IPS-15b (cell line): Measurements from ENCODE around the gene PRSS38.

ENCODE experiments used
- H3K27me3 ChIP-seq: one replicate; pipeline ENCODE4 v1.6.1; 2013; ENCODE audit warnings: low read length; ENCODE audit not compliant: control insufficient read depth, insufficient read depth
- H3K36me3 ChIP-seq: one replicate; pipeline ENCODE4 v1.6.1; 2013; ENCODE audit warnings: low read length; ENCODE audit not compliant: control insufficient read depth, insufficient read depth
- H3K4me1 ChIP-seq: one replicate; pipeline ENCODE4 v1.6.1; 2013; ENCODE audit warnings: mild to moderate bottlenecking, low read length; ENCODE audit not compliant: control insufficient read depth, insufficient read depth
- H3K4me3 ChIP-seq: one replicate; pipeline ENCODE4 v1.5.1; 2013; ENCODE audit warnings: low read depth, low read length
- H3K9ac ChIP-seq: one replicate; pipeline ENCODE4 v1.6.1; 2013; ENCODE audit warnings: low read depth, mild to moderate bottlenecking, low read length
- H3K9me3 ChIP-seq: one replicate; pipeline ENCODE4 v1.6.1; 2013; ENCODE audit warnings: mild to moderate bottlenecking, low read length; ENCODE audit not compliant: control insufficient read depth, insufficient read depth

The PRSS38 gene

DNA sequence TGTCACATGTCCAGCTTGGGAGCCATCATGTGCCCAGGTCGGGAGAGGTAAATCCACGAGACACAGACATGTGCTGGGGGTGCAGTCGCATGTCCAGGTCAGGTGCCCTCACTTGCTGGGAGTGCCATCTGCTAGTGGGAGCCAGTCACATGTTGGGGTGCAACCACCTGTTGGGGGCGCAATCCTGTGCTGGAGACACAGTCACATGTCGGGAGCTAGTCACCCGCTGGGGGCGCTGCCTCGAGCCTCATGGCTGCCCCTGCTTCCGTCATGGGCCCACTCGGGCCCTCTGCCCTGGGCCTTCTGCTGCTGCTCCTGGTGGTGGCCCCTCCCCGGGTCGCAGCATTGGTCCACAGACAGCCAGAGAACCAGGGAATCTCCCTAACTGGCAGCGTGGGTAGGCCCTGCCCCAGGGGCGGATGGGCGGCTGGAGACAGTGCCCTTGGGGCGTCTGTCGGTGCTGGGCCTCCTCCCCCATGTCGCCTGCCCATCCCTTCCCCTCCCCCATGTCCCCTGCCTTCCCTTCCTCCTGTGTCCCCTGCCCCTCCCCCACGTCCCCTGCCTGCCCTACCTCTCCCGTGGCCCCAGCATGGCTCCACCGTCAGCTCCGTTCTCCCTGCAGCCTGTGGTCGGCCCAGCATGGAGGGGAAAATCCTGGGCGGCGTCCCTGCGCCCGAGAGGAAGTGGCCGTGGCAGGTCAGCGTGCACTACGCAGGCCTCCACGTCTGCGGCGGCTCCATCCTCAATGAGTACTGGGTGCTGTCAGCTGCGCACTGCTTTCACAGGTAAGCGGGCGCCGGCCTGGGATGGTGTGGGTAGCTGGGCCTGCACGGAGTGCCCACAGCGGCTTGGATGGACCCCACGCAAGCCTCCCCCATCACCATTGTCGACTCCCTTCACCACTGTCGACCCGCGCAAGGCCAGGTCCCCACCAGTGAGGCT lies at the start of gene PRSS38:
TSS of gene PRSS38 (plus strand) at position 208 of the 942 bp plus-strand sequence. CDS start at position 250, 42 bp downstream.
- Histone ChIP-seq H3K4me1 (no peaks in the 10 kb centered on the region), H3K9me3 (peaks cover 2% of the 10 kb centered on the region), H3K36me3 (no peaks in the 10 kb centered on the region), H3K27me3 (no peaks in the 10 kb centered on the region), H3K4me3 (no peak within 1 kb of the TSS), H3K9ac (no peak within 1 kb of the TSS)

DNA sequence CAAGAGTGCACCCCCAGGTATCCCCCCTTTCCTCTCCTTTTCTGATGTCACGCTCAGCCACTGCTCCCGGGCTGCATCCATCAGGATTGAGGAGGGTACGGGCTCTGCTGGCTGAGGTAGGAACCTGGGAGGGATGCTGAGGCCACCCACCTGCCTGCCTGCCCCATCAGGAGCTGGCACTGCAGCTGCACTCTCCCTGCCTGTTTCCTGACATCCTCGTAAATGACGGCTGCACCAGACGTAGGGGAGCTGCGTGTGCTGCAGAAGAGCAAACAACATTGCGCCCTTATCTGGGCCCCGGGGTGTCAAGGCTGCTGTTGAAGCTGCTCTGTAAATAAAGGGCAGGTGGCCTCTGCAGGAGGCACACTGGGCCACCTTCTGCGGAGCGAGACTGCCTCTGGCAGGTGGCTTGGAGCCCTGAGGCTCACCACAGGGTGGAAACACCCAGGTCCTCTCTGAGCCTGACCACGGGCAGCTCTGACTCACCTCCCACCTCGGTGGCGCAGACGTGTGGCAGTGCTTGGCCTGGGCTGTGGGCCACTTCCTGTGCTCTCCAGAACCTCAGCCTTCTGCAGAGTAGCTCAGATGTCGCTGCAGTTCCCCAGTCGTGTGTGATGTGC lies 49.4 kb upstream of the PRSS38 start:
- Histone ChIP-seq H3K4me1 (no peaks in the 10 kb centered on the region), H3K9ac (no peak overlapping the region), H3K4me3 (no peak overlapping the region), H3K9me3 (no peaks in the 10 kb centered on the region), H3K27me3 (no peaks in the 10 kb centered on the region), H3K36me3 (peaks cover 18% of the 10 kb centered on the region)

DNA sequence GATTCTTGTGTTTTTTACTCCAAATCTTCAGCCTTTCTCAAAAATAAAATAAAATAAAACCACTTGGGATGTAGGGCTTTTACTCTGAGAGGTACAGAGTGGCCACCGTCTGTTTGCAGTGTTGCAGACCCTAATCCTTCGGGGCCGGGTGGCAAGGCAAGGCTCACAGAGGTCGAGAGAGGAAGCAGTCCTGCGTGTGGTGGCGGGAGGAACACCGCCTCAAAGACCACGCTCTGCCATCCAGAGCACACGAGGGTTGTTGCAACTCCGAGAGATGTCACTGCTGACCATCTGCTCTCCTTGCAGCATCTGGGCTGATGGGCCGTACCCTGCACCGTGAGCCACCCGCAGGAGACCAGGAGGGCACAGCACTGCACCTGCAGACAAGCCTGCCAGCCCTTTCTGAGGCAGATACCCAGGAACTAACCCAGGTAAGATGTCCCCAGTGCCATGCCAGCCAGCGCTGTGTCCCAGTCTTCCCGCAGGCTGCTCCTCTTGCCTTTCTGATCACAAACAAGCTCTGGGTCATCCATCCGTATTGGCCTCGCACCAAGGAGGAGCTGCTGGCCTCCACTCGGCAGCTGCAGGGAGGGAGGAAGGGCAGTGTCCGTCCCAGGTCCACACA lies 48.7 kb upstream of the PRSS38 start:
- no peaks in the 10 kb centered on the region for H3K4me1 ChIP-seq
- peaks cover 15% of the 10 kb centered on the region for H3K36me3 ChIP-seq
- H3K9me3 ChIP-seq: no peaks in the 10 kb centered on the region
- no peak overlapping the region for H3K9ac ChIP-seq
- H3K4me3 ChIP-seq: no peak overlapping the region
- no peaks in the 10 kb centered on the region for H3K27me3 ChIP-seq

DNA sequence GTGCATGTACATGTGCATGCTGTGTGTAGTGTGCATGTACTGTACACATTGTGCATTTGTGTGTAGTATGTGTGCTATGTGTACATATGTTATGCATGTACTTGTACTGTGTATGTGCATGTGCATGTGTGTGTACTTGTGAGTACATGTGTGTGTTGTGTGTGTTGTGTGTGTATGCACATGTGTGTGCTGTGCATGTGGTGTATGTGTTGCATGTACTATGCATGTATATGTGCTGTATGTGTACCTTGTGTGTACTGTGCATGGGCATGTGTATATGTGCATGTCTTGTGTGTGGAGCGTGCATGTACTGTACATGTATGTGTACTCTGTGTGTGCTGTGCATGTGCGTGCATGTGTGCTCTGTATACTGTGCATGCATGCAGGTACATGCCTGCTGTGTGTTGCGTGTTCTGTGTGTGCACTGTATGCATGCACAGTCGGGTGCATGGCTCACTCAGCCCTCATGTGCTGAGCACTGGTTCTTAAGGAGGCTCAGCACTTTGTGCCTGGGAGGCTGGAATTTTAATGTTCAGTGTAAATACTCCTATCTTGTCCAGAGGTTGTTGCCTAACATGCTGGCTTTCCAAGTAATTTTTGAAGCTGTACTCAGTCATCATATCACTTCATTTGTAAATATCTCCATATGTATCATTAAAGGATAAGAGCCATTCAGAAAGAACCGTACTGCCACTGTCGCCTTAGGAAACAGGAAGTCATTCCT lies 47.9 kb upstream of the PRSS38 start:
- H3K36me3 ChIP-seq: peaks cover 15% of the 10 kb centered on the region
- H3K4me1 ChIP-seq: no peaks in the 10 kb centered on the region
- H3K9ac ChIP-seq: no peak overlapping the region
- H3K9me3 ChIP-seq: no peaks in the 10 kb centered on the region
- no peak overlapping the region for H3K4me3 ChIP-seq
- no peaks in the 10 kb centered on the region for H3K27me3 ChIP-seq

DNA sequence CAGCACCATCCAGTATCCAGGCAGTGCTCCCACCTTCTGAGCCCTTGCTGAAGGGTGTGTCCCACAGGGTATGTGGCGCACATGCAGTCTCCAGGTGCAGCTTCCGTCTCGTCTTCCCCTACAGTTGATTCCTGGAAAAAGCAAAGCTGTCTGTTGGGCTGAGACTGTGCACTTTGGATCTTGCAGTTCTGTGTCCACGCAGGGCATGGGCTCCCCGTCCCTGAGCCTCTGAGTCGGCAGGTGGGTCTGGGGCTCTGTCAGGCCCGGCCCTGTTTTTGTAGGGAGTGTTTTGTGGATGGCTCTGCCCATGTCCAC lies 47.4 kb upstream of the PRSS38 start:
- Histone ChIP-seq H3K4me3 (no peak overlapping the region), H3K9me3 (no peaks in the 10 kb centered on the region), H3K36me3 (peaks cover 15% of the 10 kb centered on the region), H3K4me1 (no peaks in the 10 kb centered on the region), H3K27me3 (no peaks in the 10 kb centered on the region), H3K9ac (no peak overlapping the region)

DNA sequence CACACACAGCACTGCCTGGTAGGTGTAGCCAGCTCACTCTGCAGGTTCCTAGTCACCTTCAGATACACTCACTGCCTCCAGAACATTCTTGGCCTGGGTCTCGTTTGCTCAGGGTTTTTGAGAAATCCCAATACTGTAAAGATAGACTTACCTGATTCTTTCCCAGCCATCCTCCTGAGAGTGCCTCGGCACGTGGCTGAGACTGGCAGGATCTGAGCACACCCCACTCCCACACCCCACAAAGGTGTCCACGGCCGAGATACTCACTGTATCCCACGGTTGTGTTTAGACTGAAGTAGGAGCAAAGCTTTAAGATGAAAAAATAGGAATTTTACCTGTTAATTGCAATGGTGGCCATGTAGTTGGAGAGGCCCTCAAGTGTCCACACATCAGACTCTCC lies 46.8 kb upstream of the PRSS38 start:
- Histone ChIP-seq H3K9me3 (no peaks in the 10 kb centered on the region), H3K4me1 (no peaks in the 10 kb centered on the region), H3K36me3 (peaks cover 15% of the 10 kb centered on the region), H3K27me3 (no peaks in the 10 kb centered on the region), H3K9ac (no peak overlapping the region), H3K4me3 (no peak overlapping the region)

DNA sequence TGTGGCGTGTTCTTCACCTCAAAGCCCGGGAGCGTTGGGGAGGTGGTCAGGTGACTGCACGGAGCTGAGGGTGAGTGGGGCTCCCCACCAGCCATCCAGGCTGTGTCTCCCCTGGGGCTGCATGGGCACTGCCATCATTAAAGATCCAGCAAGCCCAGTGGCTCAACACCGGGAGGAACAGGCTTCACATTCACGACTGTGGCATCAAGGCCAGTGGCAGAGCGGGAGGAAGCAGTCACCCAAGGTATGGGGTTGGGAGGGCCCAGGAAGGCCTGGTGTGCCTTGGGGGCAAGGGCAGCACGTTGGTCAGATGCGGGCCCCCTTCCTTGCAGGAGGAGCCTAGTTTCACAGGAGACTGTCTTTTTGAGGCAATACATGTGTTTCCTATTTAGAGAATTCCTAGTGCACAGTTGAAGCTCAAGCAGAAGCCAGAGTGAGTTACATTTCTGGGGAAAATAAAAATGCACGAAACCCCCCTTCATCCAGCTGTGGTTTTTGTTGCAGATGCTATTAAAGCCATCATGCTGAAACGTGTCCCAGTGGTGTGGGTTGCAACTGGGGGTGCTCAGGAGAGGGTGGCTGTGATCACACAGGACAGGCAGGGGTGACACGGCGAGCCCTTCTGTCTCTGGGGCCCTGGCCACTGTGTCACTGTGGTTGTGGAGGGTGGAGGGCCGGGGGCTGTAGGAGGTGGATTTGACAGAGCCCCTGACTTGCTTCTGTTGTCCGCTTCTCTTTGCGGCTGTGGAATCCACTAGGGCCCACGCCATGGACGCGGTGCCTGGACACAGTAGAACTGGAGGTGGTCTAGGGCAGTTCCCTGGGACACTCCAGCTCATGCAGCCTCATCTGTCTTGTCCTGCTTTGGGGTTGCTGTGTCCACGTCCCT lies 46.2 kb upstream of the PRSS38 start:
- no peaks in the 10 kb centered on the region for H3K9me3 ChIP-seq
- H3K4me1 ChIP-seq: no peaks in the 10 kb centered on the region
- H3K4me3 ChIP-seq: no peak overlapping the region
- H3K27me3 ChIP-seq: no peaks in the 10 kb centered on the region
- H3K9ac ChIP-seq: no peak overlapping the region
- H3K36me3 ChIP-seq: peaks cover 15% of the 10 kb centered on the region

DNA sequence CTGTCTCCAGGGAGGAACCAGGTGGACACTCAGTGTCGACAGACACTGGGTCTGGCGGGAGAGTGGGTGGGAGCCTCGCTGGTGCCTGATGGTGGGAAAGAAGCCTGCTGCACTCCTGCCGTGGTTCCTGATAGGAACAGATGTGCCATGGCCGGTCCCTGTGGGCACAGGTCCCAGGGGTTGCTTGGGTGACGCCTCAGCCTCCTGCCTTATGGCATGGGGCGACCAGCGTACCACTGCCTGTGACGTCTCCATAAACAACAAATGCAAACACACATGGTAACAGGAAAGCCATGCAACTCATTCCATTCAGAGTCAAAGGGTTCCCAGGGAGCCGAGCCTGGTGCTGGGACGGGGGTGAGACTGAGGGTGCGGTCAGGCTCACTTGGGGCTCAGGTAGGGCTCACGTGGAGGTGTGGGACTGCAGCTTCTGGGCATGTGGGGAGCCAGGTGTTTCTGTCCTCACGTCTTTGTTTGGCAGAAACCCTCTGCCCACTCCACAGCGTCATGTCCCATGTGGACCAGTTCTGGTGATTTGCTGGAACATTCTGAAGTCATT lies 45.5 kb upstream of the PRSS38 start:
- Histone ChIP-seq H3K9ac (no peak overlapping the region), H3K4me1 (no peaks in the 10 kb centered on the region), H3K9me3 (no peaks in the 10 kb centered on the region), H3K36me3 (peaks cover 15% of the 10 kb centered on the region), H3K27me3 (no peaks in the 10 kb centered on the region), H3K4me3 (no peak overlapping the region)

DNA sequence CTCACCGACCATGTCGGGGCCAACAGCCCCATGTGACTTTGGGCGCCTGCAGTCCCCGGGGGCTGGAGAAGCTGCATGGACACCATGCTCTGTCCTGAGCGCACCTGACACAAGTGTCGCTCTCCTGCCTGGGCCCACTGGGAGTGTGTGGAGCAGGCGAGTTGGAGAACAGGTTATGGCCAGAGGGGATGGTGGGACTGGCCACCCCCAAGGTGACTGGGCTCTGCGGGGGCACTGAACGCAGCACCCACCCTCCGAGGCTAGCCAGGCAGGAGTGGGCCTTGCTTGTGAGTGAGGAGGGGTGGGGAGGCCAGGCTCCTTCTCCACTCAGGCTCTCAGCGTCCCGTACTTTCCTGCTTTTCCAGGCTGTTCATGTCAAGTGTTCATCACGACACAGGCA lies 44.7 kb upstream of the PRSS38 start:
- H3K4me3 ChIP-seq: no peak overlapping the region
- no peaks in the 10 kb centered on the region for H3K27me3 ChIP-seq
- H3K9me3 ChIP-seq: no peaks in the 10 kb centered on the region
- peaks cover 15% of the 10 kb centered on the region for H3K36me3 ChIP-seq
- no peaks in the 10 kb centered on the region for H3K4me1 ChIP-seq
- no peak overlapping the region for H3K9ac ChIP-seq

DNA sequence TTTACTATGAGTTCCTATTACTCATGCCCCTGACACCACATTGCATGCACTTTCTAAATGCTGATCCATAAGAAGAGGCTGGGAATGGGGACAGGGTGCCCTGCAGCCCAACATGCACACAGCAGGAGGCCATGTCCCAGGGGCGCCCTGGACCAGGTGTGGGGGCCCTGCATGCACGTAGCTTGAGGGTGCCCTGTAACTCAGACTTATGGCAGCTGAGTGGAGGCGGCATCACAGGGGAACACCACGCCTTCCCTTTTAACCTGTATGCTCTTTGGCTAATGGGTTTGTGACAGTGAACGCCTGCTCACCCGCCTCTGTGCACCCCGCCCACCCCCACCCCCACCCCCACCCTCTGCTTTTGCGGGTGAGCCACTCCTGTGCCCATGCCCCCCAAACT lies 44.1 kb upstream of the PRSS38 start:
- Histone ChIP-seq H3K9me3 (no peaks in the 10 kb centered on the region), H3K4me3 (no peak overlapping the region), H3K27me3 (no peaks in the 10 kb centered on the region), H3K4me1 (no peaks in the 10 kb centered on the region), H3K9ac (no peak overlapping the region), H3K36me3 (peaks cover 15% of the 10 kb centered on the region)
